Smooth muscle cell (in vitro differentiated cells): ENCODE data around the gene FUT2. TPM values are rescaled to one million over a fixed set of nuclear protein-coding genes. Genes with fewer than 3 reads are reported as not detected.
A peak's percentile ranks its signal among the peaks of the same experiment; 100 is the strongest.

Experiments
- DNase-seq: peaks from one replicate; lab custom pipeline; 2025; ENCODE audit not compliant: unreplicated experiment; lab: John Stamatoyannopoulos, UW
- H2AFZ ChIP-seq: fragments of 200-600 bp; sonication (generic); 2 replicates; pipeline ENCODE4 v1.6.0; 2016; ENCODE audit warnings: antibody characterized with exemption, low read depth, mild to moderate bottlenecking
- H3F3A ChIP-seq: fragments of 200-600 bp; sonication (generic); 2 replicates; pipeline ENCODE4 v1.6.0; 2017; ENCODE audit warnings: antibody characterized with exemption, low read depth
- H3K27ac ChIP-seq: fragments of 200-600 bp; sonication (generic); 2 replicates; pipeline ENCODE4 v1.5.1; 2016; ENCODE audit warnings: low read depth, mild to moderate bottlenecking
- H3K27me3 ChIP-seq: fragments of 200-600 bp; sonication (generic); 2 replicates; pipeline ENCODE4 v1.6.1; 2016; ENCODE audit warnings: low read depth, mild to moderate bottlenecking
- H3K36me3 ChIP-seq: fragments of 200-600 bp; sonication (generic); 2 replicates; pipeline ENCODE4 v1.5.1; 2016; ENCODE audit warnings: low read depth
- H3K4me1 ChIP-seq: fragments of 200-600 bp; sonication (generic); 2 replicates; pipeline ENCODE4 v1.5.1; 2016; ENCODE audit warnings: low read depth
- H3K4me2 ChIP-seq: fragments of 200-600 bp; sonication (generic); 2 replicates; pipeline ENCODE4 v1.6.0; 2016; ENCODE audit warnings: mild to moderate bottlenecking
- H3K4me3 ChIP-seq: fragments of 200-600 bp; sonication (generic); 2 replicates; pipeline ENCODE4 v1.5.1; 2016; ENCODE audit warnings: mild to moderate bottlenecking
- H3K79me2 ChIP-seq: fragments of 200-600 bp; sonication (generic); 2 replicates; pipeline ENCODE4 v1.6.0; 2016; ENCODE audit warnings: low read depth, mild to moderate bottlenecking
- H3K9ac ChIP-seq: fragments of 200-600 bp; sonication (generic); 2 replicates; pipeline ENCODE4 v1.6.0; 2016; ENCODE audit warnings: low read depth
- H3K9me3 ChIP-seq: fragments of 200-600 bp; sonication (generic); replicated peaks from 2 replicates; pipeline ENCODE4 v1.5.1; 2016; ENCODE audit warnings: low read depth
- H4K20me1 ChIP-seq: fragments of 200-600 bp; sonication (generic); 2 replicates; pipeline ENCODE4 v1.6.0; 2016; ENCODE audit warnings: low read depth
- CTCF ChIP-seq: fragments of 200-600 bp; sonication (generic); IDR thresholded peaks from 2 replicates; pipeline ENCODE4 v1.5.1; 2017; ENCODE audit warnings: borderline replicate concordance, mild to moderate bottlenecking, antibody characterized with exemption; ENCODE audit not compliant: insufficient read depth, poor library complexity, severe bottlenecking
- WGBS: methylation state at CpG from one replicate; pipeline ENCODE4 v1.1.7; 2016; ENCODE audit warnings: low lambda C conversion rate; 5-methylcytosine and 5-hydroxymethylcytosine counted together
- polyA plus RNA-seq: library from polyadenylated mRNA; unstranded; fragments of >200 nt; fragmentation: Nextera tagmentation; extraction: Ambion mirVana; gene quantifications from 2 replicates; pipeline ENCODE4 v1.2.1, GENCODE V29; 2016
- total RNA-seq: library from RNA; depleted of rRNA; stranded (reverse); fragments of >200 nt; gene quantifications from 2 replicates; pipeline ENCODE4 v1.2.3, GENCODE V29; 2014

The FUT2 gene
- total and polyA plus RNA-seq, 2 experiments from 2014 or later: 0.18 to 1.1 TPM

- Histone ChIP-seq H3K27ac (peak overlapping the region; percentile 57), H3K9me3 (no peaks in the 10 kb centered on the region), H3K4me3 (no peak overlapping the region), H3F3A (no peaks in the 10 kb centered on the region), H3K36me3 (no peaks in the 10 kb centered on the region), H3K27me3 (no peaks in the 10 kb centered on the region), H2AFZ (peak overlapping the region; percentile 85), H3K79me2 (no peaks in the 10 kb centered on the region), H3K9ac (no peak overlapping the region), H3K4me2 (peak overlapping the region; percentile 40), H3K4me1 (no peaks in the 10 kb centered on the region), H4K20me1 (no peaks in the 10 kb centered on the region)
- no peak for DNase-seq
- WGBS: 67% methylated on average over 11 of the region's 11 CpGs
- no peak for TF ChIP-seq CTCF
These were observed 29.3 kb downstream of the FUT2 start for GRCh38 chr19:48724796-48725753.

- H3F3A ChIP-seq: no peaks in the 10 kb centered on the region
- no peak overlapping the region for H3K9ac ChIP-seq
- no peak overlapping the region for H3K4me3 ChIP-seq
- no peaks in the 10 kb centered on the region for H3K79me2 ChIP-seq
- H3K36me3 ChIP-seq: no peaks in the 10 kb centered on the region
- H2AFZ ChIP-seq: no peak overlapping the region
- DNase-seq: no peak
- H3K27me3 ChIP-seq: no peaks in the 10 kb centered on the region
- H3K4me2 ChIP-seq: no peak overlapping the region
- no peaks in the 10 kb centered on the region for H3K9me3 ChIP-seq
- 96% methylated on average over 2 of the region's 2 CpGs for WGBS
- H3K27ac ChIP-seq: no peak overlapping the region
- no peaks in the 10 kb centered on the region for H4K20me1 ChIP-seq
- H3K4me1 ChIP-seq: no peaks in the 10 kb centered on the region
- TF ChIP-seq CTCF: no peak
These were observed 30.8 kb downstream of the FUT2 start for GRCh38 chr19:48726556-48726955.

- Histone ChIP-seq H3K27me3 (no peaks in the 10 kb centered on the region), H3K27ac (no peak overlapping the region), H3F3A (no peaks in the 10 kb centered on the region), H2AFZ (no peak overlapping the region), H3K79me2 (no peaks in the 10 kb centered on the region), H3K4me2 (no peak overlapping the region), H3K36me3 (no peaks in the 10 kb centered on the region), H3K4me3 (no peak overlapping the region), H3K4me1 (no peaks in the 10 kb centered on the region), H3K9me3 (no peaks in the 10 kb centered on the region), H3K9ac (no peak overlapping the region), H4K20me1 (no peaks in the 10 kb centered on the region)
- DNase-seq: no peak
- TF ChIP-seq CTCF: no peak
- WGBS: 79% methylated on average over 64 of the region's 77 CpGs
These were observed 33.3 kb downstream of the FUT2 start for GRCh38 chr19:48728911-48729664.
